Measurements from ENCODE around the gene LTF.

LTF gene

GRCh38 chr3:46454606-46455005 is 10.1 kb downstream of the LTF start:
- H3K4me3 ChIP-seq (ENCODE audit: low read length) = no peak overlapping the region
- no peaks in the 10 kb centered on the region for H3F3A ChIP-seq (ENCODE audit: control insufficient read depth, insufficient read depth)
- peaks cover 11% of the 10 kb centered on the region; the same call in 1 of the 2 replicates for H3K27me3 ChIP-seq (ENCODE audit: control insufficient read depth, low read length)
- H3K36me3 ChIP-seq (ENCODE audit: control insufficient read depth, low read length) = no peaks in the 10 kb centered on the region
- no peaks in the 10 kb centered on the region for H3K9me2 ChIP-seq (replicated peaks; ENCODE audit: control insufficient read depth, low read length)
- H4K20me1 ChIP-seq (ENCODE audit: control insufficient read depth, insufficient read depth, low read depth, low read length) = no peaks in the 10 kb centered on the region
- H3K4me1 ChIP-seq (ENCODE audit: control insufficient read depth, low read length) = no peaks in the 10 kb centered on the region
- H3K9me3 ChIP-seq (ENCODE audit: control insufficient read depth, insufficient read depth, low read length) = no peaks in the 10 kb centered on the region
- no peaks in the 10 kb centered on the region for H3K79me2 ChIP-seq (ENCODE audit: control insufficient read depth, low read length)
- H3K27ac ChIP-seq (ENCODE audit: low read depth, low read length) = no peak overlapping the region
- no peak overlapping the region for H3K4me2 ChIP-seq (ENCODE audit: low read length)
- TF ChIP-seq CTCF (IDR thresholded peaks at IDR 0.05; ENCODE audit: low read depth, low read length, poor library complexity, severe bottlenecking) (no peak), EZH2phosphoT487 (IDR thresholded peaks at IDR 0.05; ENCODE audit: borderline replicate concordance, low read length) (no peak)

- H3K36me3 ChIP-seq (ENCODE audit: control insufficient read depth, low read length) = no peaks in the 10 kb centered on the region
- peaks cover 11% of the 10 kb centered on the region; the same call in 1 of the 2 replicates for H3K27me3 ChIP-seq (ENCODE audit: control insufficient read depth, low read length)
- no peaks in the 10 kb centered on the region for H4K20me1 ChIP-seq (ENCODE audit: control insufficient read depth, insufficient read depth, low read depth, low read length)
- H3K4me1 ChIP-seq (ENCODE audit: control insufficient read depth, low read length) = no peaks in the 10 kb centered on the region
- no peaks in the 10 kb centered on the region for H3F3A ChIP-seq (ENCODE audit: control insufficient read depth, insufficient read depth)
- H3K4me3 ChIP-seq (ENCODE audit: low read length) = no peak overlapping the region
- H3K27ac ChIP-seq (ENCODE audit: low read depth, low read length) = no peak overlapping the region
- no peaks in the 10 kb centered on the region for H3K9me2 ChIP-seq (replicated peaks; ENCODE audit: control insufficient read depth, low read length)
- no peaks in the 10 kb centered on the region for H3K9me3 ChIP-seq (ENCODE audit: control insufficient read depth, insufficient read depth, low read length)
- TF ChIP-seq EZH2phosphoT487 (IDR thresholded peaks at IDR 0.05; ENCODE audit: borderline replicate concordance, low read length) (no peak), CTCF (IDR thresholded peaks at IDR 0.05; ENCODE audit: low read depth, low read length, poor library complexity, severe bottlenecking) (no peak)
- H3K79me2 ChIP-seq (ENCODE audit: control insufficient read depth, low read length) = no peaks in the 10 kb centered on the region
- H3K4me2 ChIP-seq (ENCODE audit: low read length) = no peak overlapping the region
Observed at GRCh38 chr3:46454209-46454595, 10.5 kb downstream of the LTF start.

- Histone ChIP-seq H3K4me2 (ENCODE audit: low read length) (no peak overlapping the region), H3K79me2 (ENCODE audit: control insufficient read depth, low read length) (no peaks in the 10 kb centered on the region), H3F3A (ENCODE audit: control insufficient read depth, insufficient read depth) (no peaks in the 10 kb centered on the region), H3K27ac (ENCODE audit: low read depth, low read length) (no peak overlapping the region), H3K4me1 (ENCODE audit: control insufficient read depth, low read length) (no peaks in the 10 kb centered on the region), H3K36me3 (ENCODE audit: control insufficient read depth, low read length) (no peaks in the 10 kb centered on the region), H4K20me1 (ENCODE audit: control insufficient read depth, insufficient read depth, low read depth, low read length) (no peaks in the 10 kb centered on the region), H3K9me2 (replicated peaks; ENCODE audit: control insufficient read depth, low read length) (no peaks in the 10 kb centered on the region), H3K9me3 (ENCODE audit: control insufficient read depth, insufficient read depth, low read length) (no peaks in the 10 kb centered on the region), H3K4me3 (ENCODE audit: low read length) (no peak overlapping the region), H3K27me3 (ENCODE audit: control insufficient read depth, low read length) (peaks cover 11% of the 10 kb centered on the region; the same call in 1 of the 2 replicates)
- TF ChIP-seq CTCF (IDR thresholded peaks at IDR 0.05; ENCODE audit: low read depth, low read length, poor library complexity, severe bottlenecking) (no peak), EZH2phosphoT487 (IDR thresholded peaks at IDR 0.05; ENCODE audit: borderline replicate concordance, low read length) (no peak)
Observed at GRCh38 chr3:46453526-46454208, 11.0 kb downstream of the LTF start.
